Stimulated activated CD4-positive, alpha-beta T cell treated with anti-CD3 and anti-CD28 coated beads, TNF-alpha, amount 100 ng/mL, for 48 hours (primary cell): ENCODE results near the gene NLRC5.
"Not testable (repeated sequence)": the region's sequence is repeated elsewhere in the genome, so short reads cannot be mapped to it uniquely, and the experiment has no call there.

Experiments
- DNase-seq, 3 donors: peaks; one replicate each; pipeline ENCODE4 v3.0.0-alpha.2; 2020; ENCODE audit warnings: low read depth in 3 of 3

Gene NLRC5

DNA sequence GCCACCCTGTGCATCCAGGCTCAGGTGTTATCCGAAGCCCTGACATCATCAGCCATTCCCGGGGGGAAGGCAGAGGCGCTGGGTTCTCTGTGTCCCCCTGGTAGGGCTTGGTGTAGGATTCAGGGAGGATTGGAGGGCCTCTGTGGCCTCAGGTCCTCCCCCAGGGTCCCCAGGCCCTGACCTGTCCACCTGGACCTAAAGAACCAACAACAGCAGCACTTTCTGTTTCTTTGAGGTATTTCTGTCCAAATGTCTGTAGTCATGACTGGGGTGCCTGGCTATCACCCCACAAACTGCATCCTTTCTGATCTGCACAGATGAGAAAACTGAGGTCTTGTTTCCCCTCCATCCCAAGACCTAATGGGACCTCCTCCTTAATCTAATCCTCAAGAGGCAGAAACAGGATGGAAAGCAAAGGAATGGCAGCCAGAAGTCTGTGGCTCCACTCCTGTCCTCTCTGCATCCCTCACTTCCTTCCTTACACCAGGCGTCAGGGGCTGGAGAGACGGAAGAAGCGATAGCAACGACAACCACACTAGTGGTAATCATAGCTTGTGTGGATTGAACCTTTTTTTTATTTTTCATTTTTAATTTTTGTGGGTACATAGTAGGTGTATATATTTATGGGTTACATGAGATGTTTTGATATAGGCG, 11.8 kb downstream of the NLRC5 start:
- DNase-seq, result no peak

DNA sequence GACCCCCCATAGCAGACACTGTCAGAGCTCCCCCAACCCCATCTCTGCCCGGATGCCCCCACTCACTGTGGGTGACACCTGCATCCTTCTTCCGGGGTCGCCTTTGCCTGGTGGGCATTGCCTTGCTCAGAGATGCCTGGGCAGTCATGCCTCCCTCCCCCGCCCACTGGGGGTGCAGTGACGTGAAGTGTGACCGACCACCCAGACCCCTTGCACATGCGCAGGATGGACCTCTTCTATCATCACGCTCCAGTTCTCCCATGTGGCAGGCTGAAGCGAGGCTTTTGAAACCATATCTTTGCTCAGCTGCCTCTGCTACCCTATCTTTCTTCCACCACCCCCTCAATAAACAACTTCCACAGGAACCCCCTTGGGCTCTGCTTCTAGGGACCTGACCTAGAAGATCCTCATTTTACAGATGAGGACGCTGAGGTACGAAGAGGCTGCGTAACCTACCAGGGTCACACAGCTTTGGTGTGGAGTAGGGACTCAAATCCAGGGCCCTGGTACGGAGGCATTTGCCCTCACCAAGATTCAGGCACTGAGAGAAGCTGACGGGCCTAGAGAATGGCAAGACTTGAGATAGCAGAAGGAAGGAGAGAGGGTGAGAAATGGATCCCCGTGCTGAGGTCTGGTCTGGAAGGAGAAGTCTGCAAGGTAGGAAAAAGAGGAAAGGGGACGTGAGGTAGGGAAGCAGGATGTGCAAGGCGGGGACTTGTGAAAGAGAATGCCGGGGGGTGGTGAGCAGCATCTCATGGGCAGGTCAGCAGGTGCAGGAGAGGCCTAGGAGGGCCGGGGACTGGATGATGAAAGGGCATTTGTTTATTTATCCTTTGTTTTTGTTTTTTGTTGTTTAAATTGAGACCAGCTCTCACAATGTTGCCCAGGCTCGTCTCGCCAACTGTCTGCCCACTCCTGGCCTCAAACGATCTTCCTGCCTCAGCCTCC, 14.4 kb downstream of the NLRC5 start:
- no peak for DNase-seq

DNA sequence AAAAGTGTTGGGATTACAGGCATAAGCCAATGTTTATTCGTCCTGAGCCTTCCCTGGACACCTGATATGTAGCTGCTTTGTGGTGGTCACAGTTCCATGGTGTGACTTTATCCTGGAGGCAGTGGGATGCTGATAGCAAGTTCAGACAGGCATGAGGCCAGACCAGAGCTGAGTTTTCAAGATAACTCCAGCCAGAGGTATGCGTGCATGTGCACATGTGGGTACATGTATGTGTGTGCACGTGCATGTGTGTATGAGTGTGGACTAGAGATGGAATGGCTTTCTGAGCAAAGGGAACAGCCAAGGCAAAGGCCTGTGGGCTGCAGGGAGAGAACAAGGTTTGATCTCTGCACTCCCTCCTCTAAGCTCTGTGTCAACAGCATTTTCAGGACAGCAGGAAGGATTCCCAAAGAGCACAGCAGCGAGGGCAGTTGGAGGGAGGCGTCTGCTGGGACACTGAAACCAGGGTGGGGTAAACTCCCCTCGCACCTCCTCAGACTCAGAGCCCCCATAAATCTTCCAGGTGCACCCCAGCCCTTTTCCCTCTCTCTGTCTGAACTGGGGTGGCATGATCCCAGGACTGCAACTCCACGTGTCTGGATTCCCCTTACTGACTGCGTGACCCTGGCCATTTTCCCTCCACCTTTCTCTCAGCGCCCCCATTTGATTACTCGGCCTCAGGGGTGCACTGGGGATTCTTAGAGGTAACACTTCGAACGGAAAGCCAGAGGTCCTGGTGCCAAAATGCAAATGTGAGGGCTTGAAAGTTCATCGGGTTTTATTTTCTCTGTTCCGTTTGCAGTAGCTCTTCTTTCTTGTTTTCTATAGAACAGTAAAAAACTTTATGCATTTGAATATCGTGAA, 15.3 kb downstream of the NLRC5 start:
- no peak for DNase-seq

DNA sequence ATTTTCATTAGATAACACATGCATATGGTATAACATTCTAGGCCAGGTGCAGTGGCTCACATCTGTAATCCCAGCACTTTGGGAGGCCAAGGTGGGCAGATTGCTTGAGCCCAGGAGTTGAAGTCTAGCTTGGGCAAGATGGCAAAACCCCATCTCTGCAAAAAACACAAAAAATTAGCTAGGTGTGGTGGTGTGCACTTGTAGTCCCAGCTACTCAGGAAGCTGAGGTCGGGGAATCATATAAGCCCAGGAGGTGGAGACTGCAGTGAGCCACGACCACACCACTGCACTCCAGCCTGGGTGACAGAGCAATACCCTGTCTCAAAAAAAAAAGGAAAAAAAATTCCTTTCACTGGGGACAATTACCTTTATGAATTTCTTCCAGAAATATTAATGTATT, 16.2 kb downstream of the NLRC5 start:
- not testable (repeated sequence) for DNase-seq

DNA sequence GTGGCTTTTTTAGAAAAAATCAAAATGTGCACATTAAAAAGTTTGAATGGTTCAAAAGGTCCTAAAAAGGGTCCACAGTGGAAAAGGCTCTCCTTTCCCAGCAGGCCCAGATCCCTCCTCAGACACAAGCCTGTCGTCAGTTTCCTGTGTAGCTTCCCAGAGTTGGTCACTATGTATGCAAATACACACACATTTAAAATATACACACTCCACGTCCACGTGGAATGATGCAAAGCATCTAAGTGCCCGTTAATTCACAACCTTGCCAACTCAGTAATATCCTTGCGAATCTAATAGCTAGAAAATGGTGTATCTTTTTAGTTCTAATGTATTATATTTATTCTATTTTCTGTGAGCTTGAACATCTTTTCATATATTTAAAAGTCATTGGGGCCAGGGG, 17.7 kb downstream of the NLRC5 start:
- no peak for DNase-seq

DNA sequence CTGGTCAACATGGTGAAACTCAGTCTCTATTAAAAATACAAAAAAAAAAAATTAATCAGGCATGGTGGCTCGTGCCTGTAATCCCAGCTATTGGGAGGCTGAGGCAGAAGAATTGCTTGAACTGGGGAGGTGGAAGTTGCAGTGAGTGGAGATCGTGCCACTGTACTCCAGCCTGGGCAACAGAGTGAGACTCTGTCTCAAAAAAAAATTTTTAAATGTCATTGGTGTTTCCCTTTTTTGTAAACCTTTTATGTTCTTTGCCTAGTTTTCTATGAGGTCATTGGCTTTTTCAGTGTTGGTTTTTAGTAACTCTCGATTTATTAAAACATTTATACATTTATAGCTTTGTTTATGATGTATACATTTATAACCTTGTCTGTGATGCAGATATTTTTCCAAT, 18.2 kb downstream of the NLRC5 start:
- DNase-seq, result no peak

DNA sequence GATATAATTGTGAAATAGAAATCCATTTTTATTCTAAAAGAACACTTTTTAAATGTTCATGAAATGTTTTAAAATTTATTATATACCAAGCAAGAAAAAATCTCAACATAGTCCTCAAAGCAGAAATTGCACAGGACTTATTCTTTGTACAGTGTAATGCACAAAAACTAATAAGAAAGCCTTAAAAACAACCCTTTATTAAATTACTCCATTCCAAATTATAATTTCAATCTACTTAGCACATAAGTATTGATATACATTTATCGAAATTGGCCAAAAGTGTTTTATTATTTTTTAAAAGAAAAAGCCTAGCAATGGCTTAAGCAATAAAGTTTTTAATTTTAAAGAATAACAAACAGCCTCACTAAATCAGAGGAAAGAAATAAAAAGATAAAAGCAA, 19.1 kb downstream of the NLRC5 start:
- no peak for DNase-seq

DNA sequence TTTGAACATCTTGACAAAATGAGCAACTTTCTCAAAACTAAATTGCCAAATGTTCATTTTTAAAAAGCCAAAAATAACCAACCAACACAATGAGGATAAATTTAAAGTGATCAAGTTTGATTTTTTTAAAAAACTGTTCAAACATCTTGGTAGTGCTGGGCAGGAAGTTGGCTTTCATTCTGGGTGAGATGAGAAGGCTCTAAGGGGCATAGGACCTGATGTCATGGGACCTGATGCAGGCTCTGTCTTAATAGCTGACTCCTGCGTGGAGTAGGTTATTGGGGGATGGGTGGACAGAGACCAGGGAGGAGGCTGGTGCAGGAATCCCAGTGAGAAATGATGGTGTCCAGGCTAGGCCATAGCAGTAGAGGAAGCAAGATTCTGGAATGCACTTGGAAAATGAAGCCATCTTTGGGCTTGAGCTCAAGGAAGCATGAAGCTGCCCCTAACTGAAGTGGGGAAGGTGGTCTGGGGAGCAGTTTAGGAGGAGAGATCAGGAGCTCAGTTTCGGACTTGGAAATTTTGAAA, 20.4 kb downstream of the NLRC5 start:
- DNase-seq, result no peak

DNA sequence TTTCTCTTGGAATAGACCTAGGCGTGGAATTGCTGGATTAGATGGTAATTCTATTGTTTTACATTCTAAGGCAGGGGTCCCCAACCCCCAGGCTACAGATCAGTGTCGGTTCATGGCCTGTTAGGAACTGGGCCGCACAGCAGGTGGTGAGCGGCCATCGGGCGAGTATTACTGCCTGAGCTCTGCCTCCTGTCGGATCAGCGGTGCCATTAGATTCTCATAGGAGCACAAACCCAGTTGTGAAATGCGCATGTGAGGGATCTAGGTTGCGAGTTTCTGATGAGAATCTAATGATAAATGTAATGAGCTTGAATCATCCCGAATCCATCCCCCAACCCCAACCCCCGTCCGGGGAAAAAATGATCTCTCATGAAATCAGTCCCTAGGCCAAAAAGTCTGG, 23.0 kb downstream of the NLRC5 start:
- DNase-seq, result no peak

DNA sequence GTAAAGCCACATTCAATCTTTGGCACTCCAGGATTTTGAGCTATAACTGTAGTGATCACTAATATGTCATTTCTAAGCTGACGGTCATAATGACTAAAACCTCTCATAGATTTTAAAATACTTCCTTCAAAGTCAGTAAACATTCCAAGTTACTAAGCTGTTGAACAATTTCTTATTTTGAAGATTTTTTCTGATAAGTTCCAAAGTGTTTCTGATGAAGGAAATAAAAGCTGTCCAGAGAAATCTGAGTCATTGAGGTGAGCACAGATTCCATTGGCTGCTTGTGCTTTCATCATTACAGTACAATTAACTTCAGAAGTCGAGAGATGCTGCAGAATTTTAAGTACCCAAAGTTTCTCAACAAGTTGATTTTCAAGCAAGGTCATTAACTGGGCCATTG, 23.9 kb downstream of the NLRC5 start:
- no peak for DNase-seq

DNA sequence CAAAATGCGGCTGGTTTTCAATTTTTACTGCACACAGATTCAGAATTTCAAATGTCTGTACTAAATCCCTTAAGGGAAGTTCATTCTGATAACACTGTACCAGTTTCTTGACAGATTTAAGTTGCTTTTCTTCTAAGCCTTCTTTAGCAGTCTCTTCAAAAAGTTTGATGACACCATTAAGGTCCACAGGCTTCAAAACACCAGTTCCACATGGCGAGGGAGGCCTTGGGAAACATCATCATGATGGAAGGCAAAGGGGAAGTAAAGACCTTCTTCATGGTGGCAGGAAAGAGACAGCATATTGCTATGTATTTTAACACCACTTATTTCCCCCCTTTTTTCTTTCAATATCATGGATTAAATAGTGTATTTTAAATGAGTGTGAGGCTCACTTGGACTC, 24.5 kb downstream of the NLRC5 start:
- no peak for DNase-seq

DNA sequence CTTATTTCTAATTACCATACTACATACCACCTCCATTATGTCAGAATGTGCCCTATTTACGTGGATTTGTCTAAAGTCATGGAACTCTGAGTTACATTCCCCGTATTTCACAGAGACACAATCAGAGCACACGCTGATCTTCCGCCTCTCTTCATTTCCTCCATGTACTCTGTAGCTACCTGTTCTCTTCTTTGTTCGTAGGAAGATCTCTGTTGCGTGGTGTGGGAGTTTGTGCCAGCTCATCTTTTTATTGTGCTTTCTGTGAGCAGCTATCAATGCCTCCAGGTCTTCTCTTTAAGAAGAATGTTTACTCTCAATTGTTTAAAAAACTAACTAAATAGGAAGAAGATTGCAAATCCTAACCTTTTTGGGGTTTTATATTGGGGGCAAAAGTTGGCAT, 26.9 kb downstream of the NLRC5 start:
- DNase-seq, result no peak

DNA sequence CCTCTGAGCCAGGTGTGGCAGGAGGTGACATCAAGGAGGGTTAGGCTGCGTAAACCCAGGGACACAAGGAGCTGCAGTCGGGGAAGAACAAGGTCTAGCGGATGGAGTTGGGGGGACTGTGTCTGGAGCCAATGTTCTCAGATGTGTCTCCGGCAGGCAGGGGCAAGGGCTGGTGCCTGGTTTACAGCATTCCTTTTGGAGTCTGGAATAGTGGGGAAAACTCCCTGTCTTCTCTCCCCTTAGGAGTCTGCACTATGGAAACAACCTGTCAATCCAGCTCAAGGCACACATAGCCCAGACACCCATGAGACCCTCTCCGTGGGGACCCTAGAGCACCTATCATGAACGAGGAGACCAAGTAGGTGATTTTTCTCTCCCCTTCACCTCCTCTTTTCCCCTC, 27.5 kb downstream of the NLRC5 start:
- DNase-seq, result no peak

DNA sequence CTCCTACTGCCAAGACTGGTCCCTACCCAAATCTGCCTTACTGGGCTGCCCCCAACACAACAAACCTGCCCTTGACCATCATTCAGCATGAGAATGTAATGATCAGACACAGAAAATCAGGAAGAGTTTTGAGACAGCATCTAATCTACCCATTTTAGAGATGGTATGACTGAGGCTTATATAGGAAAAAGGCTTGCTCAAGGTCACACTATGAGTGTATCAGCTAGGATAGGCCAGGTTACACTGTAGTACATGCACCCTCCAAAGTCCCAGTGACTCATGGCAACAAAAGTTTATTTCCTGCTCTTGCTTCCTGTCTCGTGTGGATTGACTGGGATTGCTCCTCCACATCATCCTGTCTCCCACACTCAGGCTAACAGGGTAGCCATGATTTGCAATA, 27.9 kb downstream of the NLRC5 start:
- no peak for DNase-seq

DNA sequence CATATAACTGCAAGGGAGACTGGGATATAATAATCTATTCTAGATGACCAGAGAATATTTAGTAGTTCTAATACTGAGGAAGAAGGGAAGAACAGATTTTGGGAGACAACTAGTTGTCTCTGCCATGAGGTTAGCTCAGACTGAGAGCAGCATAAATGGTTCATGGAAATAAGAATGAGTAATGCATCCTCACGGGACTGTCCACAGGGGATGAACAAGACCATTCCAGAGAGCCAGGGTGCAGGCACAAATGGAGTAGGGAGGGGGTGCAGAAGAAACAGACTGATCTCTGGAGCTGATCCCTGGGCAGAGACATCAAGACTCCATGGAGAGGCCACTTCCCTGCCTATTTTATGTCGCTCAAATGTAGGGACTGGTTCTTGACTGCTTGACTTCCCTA, 30.4 kb downstream of the NLRC5 start:
- DNase-seq, result no peak

DNA sequence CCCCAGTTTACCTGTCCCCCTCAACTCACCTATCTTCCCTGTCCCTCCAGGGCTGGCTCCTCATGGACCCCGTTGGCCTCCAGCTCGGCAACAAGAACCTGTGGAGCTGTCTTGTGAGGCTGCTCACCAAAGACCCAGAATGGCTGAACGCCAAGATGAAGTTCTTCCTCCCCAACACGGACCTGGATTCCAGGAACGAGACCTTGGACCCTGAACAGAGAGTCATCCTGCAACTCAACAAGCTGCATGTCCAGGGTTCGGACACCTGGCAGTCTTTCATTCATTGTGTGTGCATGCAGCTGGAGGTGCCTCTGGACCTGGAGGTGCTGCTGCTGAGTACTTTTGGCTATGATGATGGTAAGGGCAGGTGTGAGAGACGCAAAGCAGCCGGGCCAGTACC, 31.3 kb downstream of the NLRC5 start:
- no peak for DNase-seq

DNA sequence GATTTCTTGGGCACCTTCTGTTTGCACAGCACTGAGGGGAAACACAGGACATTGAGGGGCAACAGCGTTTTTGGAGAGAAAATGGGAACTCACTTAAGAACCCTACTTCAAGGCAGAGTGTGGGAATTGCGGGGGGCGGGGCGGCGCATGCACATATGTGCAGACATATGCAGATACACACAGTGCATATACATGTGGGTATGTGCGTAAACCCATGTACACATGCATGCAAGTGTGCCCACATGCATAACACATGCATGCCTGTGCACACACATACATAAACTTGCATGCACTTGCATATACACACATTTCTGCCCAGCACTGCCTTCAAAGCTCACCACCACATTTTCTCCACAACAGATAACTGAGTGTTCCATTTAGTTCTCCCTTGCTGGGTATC, 32.4 kb downstream of the NLRC5 start:
- no peak for DNase-seq

DNA sequence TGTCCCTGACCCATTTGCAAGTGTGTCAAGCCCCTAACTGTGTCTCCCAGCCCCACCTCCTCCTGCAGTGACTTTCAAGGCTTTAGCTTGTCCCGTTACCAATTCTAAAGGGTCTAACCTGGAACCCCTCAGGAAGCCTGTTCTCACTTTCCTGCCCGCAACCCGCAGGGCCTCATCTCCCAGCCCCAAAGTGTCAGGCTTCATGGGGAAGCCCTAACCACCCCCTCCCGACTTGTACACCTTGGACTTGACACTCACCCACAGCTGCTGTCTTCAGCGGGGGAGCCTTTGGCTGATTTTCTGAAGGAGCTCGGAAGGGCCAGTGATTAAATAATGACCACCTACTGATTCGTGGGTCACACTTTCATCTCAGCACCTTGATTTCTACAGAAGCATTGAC, 33.1 kb downstream of the NLRC5 start:
- DNase-seq, result no peak

DNA sequence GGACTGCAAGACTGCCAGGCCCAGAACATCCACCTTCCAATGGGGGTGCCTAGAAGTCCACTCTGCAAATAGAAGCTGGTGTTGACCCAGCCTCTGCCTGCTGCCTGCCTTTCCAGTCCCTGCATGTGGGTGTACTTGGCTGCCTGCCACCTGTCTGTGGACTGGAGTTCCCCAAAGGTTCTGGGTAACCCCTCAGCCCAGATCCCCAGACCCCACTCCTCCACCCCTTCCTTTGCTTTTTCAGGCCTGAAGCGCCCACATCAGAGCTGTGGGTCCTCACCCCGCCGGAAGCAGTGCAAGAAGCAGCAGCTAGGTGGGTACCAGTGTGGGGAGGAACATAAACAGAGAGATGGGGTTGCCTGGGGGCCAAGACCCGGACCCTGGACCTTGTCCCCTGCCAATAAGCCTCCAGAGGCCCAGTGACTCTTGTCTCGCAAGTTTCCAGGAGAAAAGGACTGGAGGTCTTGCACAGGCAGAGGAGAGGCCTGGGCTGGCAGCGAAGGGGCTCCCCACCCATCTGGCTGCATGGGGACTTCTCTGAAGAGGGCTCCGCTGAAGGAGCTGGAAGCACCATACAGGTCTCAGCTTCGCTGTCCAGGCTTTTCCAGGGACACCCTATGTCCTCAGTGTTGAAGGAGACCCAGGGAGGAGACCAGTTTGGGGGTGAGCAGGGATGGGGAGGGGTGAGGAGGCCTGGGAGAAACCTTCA, 34.3 kb downstream of the NLRC5 start:
- peak in 2 of 3 donors; percentile 29 to 42 for DNase-seq

DNA sequence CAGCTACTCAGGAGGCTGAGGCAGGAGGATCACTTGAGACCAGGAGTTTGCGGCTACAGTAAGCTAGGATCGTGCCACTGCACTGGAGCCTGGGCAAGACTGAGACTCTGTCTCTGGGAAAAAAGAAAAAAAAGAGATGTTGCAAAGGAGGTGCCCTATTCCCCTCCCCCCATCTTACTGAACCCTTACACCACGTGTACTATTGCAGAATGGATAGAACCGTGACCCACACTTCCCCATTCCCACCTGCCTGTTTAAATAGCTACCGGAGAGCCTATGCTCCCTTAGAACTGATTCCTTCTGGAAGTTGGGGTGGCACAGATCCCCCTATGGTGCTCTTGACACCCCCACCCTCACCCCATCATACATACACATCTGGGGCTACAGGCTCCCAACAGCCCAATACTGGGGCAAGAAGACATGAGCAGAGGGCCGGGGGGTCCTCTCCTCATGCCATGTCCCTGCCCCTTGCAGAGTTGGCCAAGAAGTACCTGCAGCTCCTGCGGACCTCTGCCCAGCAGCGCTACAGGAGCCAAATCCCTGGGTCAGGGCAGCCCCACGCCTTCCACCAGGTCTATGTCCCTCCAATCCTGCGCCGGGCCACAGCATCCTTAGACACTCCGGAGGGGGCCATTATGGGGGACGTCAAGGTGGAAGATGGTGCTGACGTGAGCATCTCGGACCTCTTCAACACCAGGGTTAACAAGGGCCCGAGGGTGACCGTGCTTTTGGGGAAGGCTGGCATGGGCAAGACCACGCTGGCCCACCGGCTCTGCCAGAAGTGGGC, 35.7 kb downstream of the NLRC5 start:
- DNase-seq, result no peak
